Esophagus muscularis mucosa (tissue), 4 donors: ENCODE results near the gene IFI6. TPM values are rescaled to one million over a fixed set of nuclear protein-coding genes. Genes with fewer than 3 reads are reported as not detected.

Source experiments
- DNase-seq: peaks from one replicate; pipeline ENCODE4 v3.0.0-alpha.2; 2017; ENCODE audit errors: extremely low spot score
- H3K27ac ChIP-seq, 4 donors: fragments of 200-600 bp; sonication (generic); replicated peaks in 1 of 4; 1 replicate in 3 of 4; 2 replicates in 1 of 4; pipeline ENCODE4 v1.5.1; 2016 to 2019; ENCODE audit warnings: mild to moderate bottlenecking in 1 of 4
- H3K27me3 ChIP-seq, 4 donors: fragments of 200-600 bp; sonication (generic); one replicate each; pipeline versions ENCODE4 v1.5.1 to v1.6.0; 2016 to 2019
- H3K36me3 ChIP-seq, 4 donors: fragments of 200-600 bp; sonication (generic); one replicate each; pipeline ENCODE4 v1.5.1; 2016 to 2019
- H3K4me1 ChIP-seq, 4 donors: fragments of 200-600 bp; sonication (generic); one replicate each; pipeline ENCODE4 v1.5.1; 2016 to 2019
- H3K4me3 ChIP-seq, 4 donors: fragments of 200-600 bp; sonication (generic); 1 replicate in 2 of 4; 2 replicates in 2 of 4; pipeline ENCODE4 v1.5.1; 2016 to 2019; ENCODE audit warnings: mild to moderate bottlenecking in 4 of 4, moderate library complexity in 1 of 4
- H3K9me3 ChIP-seq, 4 donors: fragments of 200-600 bp; sonication (generic); 1 replicate in 3 of 4; 2 replicates in 1 of 4; pipeline ENCODE4 v1.5.1; 2016 to 2019
- CTCF ChIP-seq, 3 experiments: fragments of 200-600 bp in 2 of 3; fragments of 450-650 bp in 1 of 3; sonication (generic) in 2 of 3; IDR thresholded peaks; one replicate each; pipeline ENCODE4 v1.5.1; 2017 to 2019; ENCODE audit warnings: antibody characterized with exemption in 3 of 3, mild to moderate bottlenecking in 2 of 3, moderate library complexity in 1 of 3
- EP300 ChIP-seq: sonication (generic); formaldehyde crosslinking; IDR thresholded peaks from one replicate; pipeline ENCODE4 v1.6.1; 2017; ENCODE audit warnings: antibody characterized with exemption
- POLR2A ChIP-seq: fragments of 450-650 bp; IDR thresholded peaks from one replicate; pipeline ENCODE4 v1.6.1; 2017; ENCODE audit warnings: antibody characterized with exemption, moderate library complexity, mild to moderate bottlenecking, low read depth
- POLR2AphosphoS5 ChIP-seq, 2 donors: sonication (generic); formaldehyde crosslinking; IDR thresholded peaks; one replicate each; pipeline ENCODE4 v1.6.1; 2017; ENCODE audit warnings: antibody characterized with exemption in 2 of 2
- WGBS: methylation state at CpG from one replicate; pipeline ENCODE4 v1.1.5; 2018; 5-methylcytosine and 5-hydroxymethylcytosine counted together
- intact Hi-C: fragments of 100-400 bp; cut with DNase I; formaldehyde crosslinking; loops from one replicate; pipeline ENCODE4 v1.15.1; 2023
- total RNA-seq, 4 donors: library from RNA; depleted of rRNA; stranded (reverse); fragments of >200 nt; gene quantifications; one replicate each; pipeline versions ENCODE4 v1.1.0 to v1.2.1, GENCODE V29; 2016

IFI6 gene
- total RNA-seq, 4 donors from 2014 or later = 33.2 to 86.3 (median 70.2) TPM

GRCh38 chr1:27647328-27647727, 24.7 kb downstream of the IFI6 start:
- intact Hi-C loops = no loop called here
- no peak for DNase-seq
- H3K4me1 ChIP-seq = peaks cover 31 to 39% (median 37%) of the 10 kb centered on the region in 4 donors
- no peaks in the 10 kb centered on the region for H3K36me3 ChIP-seq
- WGBS = 98% methylated on average over 5 of the region's 5 CpGs
- H3K4me3 ChIP-seq = no peak overlapping the region
- no peak for TF ChIP-seq POLR2A
- TF ChIP-seq CTCF (IDR thresholded peaks at IDR 0.05) = no peak
- TF ChIP-seq EP300 = no peak
- no peak for TF ChIP-seq POLR2AphosphoS5 (IDR thresholded peaks at IDR 0.05)
- no peaks in the 10 kb centered on the region for H3K27me3 ChIP-seq
- H3K27ac ChIP-seq = no peak overlapping the region
- no peaks in the 10 kb centered on the region for H3K9me3 ChIP-seq

GRCh38 chr1:27646676-27647075, 25.3 kb downstream of the IFI6 start:
- intact Hi-C loops = no loop called here
- no peaks in the 10 kb centered on the region for H3K36me3 ChIP-seq
- no peak overlapping the region for H3K27ac ChIP-seq
- H3K27me3 ChIP-seq = no peaks in the 10 kb centered on the region
- no peaks in the 10 kb centered on the region for H3K9me3 ChIP-seq
- no peak for DNase-seq
- H3K4me3 ChIP-seq = no peak overlapping the region
- TF ChIP-seq POLR2AphosphoS5 (IDR thresholded peaks at IDR 0.05) (no peak), CTCF (IDR thresholded peaks at IDR 0.05) (no peak), EP300 (no peak), POLR2A (no peak)
- H3K4me1 ChIP-seq = peaks cover 31 to 39% (median 37%) of the 10 kb centered on the region in 4 donors
- 89% methylated on average over 3 of the region's 8 CpGs for WGBS

GRCh38 chr1:27645071-27645415, 26.9 kb downstream of the IFI6 start:
- WGBS = 100% methylated on average over 1 of the region's 4 CpGs
- TF ChIP-seq POLR2A = no peak
- no peak for TF ChIP-seq CTCF (IDR thresholded peaks at IDR 0.05)
- TF ChIP-seq EP300 = no peak
- TF ChIP-seq POLR2AphosphoS5 (IDR thresholded peaks at IDR 0.05) = no peak
- H3K4me1 ChIP-seq = peaks cover 18 to 28% (median 25%) of the 10 kb centered on the region in 4 donors
- H3K27ac ChIP-seq = no peak overlapping the region
- intact Hi-C loops = loop anchor here (2.0 kb wide), 1 partner anchor 18 kb away; no protein-coding TSS in a partner anchor
- no peaks in the 10 kb centered on the region for H3K36me3 ChIP-seq
- no peak overlapping the region for H3K4me3 ChIP-seq
- H3K27me3 ChIP-seq = no peaks in the 10 kb centered on the region
- no peak for DNase-seq
- H3K9me3 ChIP-seq = no peaks in the 10 kb centered on the region

- Histone ChIP-seq H3K4me3 (no peak overlapping the region), H3K9me3 (no peaks in the 10 kb centered on the region), H3K4me1 (peaks cover 13 to 23% (median 21%) of the 10 kb centered on the region in 4 donors), H3K27me3 (no peaks in the 10 kb centered on the region), H3K36me3 (no peaks in the 10 kb centered on the region), H3K27ac (no peak overlapping the region)
- intact Hi-C loops = loop anchor here (2.0 kb wide), 1 partner anchor 18 kb away; no protein-coding TSS in a partner anchor
- no peak for TF ChIP-seq CTCF (IDR thresholded peaks at IDR 0.05)
- TF ChIP-seq EP300 = no peak
- no peak for TF ChIP-seq POLR2AphosphoS5 (IDR thresholded peaks at IDR 0.05)
- no peak for TF ChIP-seq POLR2A
- no peak for DNase-seq
- 73% methylated on average over 4 of the region's 5 CpGs for WGBS
Measured at GRCh38 chr1:27644369-27645070, 27.5 kb downstream of the IFI6 start.
